Suprapubic skin (tissue), 4 donors: ENCODE data around the gene TBC1D22A. TPM values are rescaled to one million over a fixed set of nuclear protein-coding genes. Genes with fewer than 3 reads are reported as not detected.

Experiments used
- DNase-seq, 2 donors: peaks; one replicate each; pipeline ENCODE4 v3.0.0-alpha.2; 2019; ENCODE audit warnings: low spot score in 2 of 2
- H3K27ac ChIP-seq: fragments of 200-600 bp; sonication (generic); one replicate; pipeline ENCODE4 v1.5.1; 2019
- H3K27me3 ChIP-seq: fragments of 200-600 bp; sonication (generic); one replicate; pipeline ENCODE4 v1.5.1; 2019
- H3K36me3 ChIP-seq: fragments of 200-600 bp; sonication (generic); one replicate; pipeline ENCODE4 v1.5.1; 2019
- H3K4me1 ChIP-seq: fragments of 200-600 bp; sonication (generic); one replicate; pipeline ENCODE4 v1.5.1; 2019
- H3K4me3 ChIP-seq: fragments of 200-600 bp; sonication (generic); one replicate; pipeline ENCODE4 v1.5.1; 2019; ENCODE audit warnings: mild to moderate bottlenecking
- H3K9me3 ChIP-seq: fragments of 200-600 bp; sonication (generic); one replicate; pipeline ENCODE4 v1.5.1; 2019
- EP300 ChIP-seq: sonication (generic); formaldehyde crosslinking; IDR thresholded peaks from one replicate; pipeline ENCODE4 v1.6.1; 2017; ENCODE audit warnings: antibody characterized with exemption
- POLR2A ChIP-seq, 2 donors: fragments of 450-650 bp; IDR thresholded peaks; one replicate each; pipeline ENCODE4 v1.6.1; 2017; ENCODE audit warnings: antibody characterized with exemption in 2 of 2, mild to moderate bottlenecking in 2 of 2, moderate library complexity in 2 of 2
- POLR2AphosphoS5 ChIP-seq, 3 donors: sonication (generic); formaldehyde crosslinking; IDR thresholded peaks; one replicate each; pipeline ENCODE4 v1.6.1; 2017; ENCODE audit warnings: antibody characterized with exemption in 3 of 3
- WGBS: methylation state at CpG from one replicate; pipeline ENCODE4 v1.1.5; 2018; 5-methylcytosine and 5-hydroxymethylcytosine counted together
- total RNA-seq, 4 donors: library from RNA; depleted of rRNA; stranded (reverse); fragments of >200 nt; gene quantifications; one replicate each; pipeline ENCODE4 v1.1.0, GENCODE V29; 2016
- TF ChIP-seq, protein P1 (sequence below), 2 donors: fragments of 200-600 bp in 1 of 2; fragments of 450-650 bp in 1 of 2; sonication (generic) in 1 of 2; IDR thresholded peaks; one replicate each; pipeline ENCODE4 v1.5.1; 2016 to 2019; ENCODE audit warnings: antibody characterized with exemption in 2 of 2, mild to moderate bottlenecking in 1 of 2, moderate library complexity in 1 of 2

Gene TBC1D22A
- total RNA-seq, 4 donors from 2014 or later, result 24.8 to 43.2 (median 35.4) TPM

- WGBS, result 87% methylated on average over 3 of the region's 3 CpGs
- Histone ChIP-seq H3K27me3 (no peaks in the 10 kb centered on the region), H3K27ac (no peak overlapping the region), H3K4me1 (no peaks in the 10 kb centered on the region), H3K4me3 (no peak overlapping the region), H3K36me3 (no peaks in the 10 kb centered on the region), H3K9me3 (no peaks in the 10 kb centered on the region)
- TF ChIP-seq, protein P1, sequence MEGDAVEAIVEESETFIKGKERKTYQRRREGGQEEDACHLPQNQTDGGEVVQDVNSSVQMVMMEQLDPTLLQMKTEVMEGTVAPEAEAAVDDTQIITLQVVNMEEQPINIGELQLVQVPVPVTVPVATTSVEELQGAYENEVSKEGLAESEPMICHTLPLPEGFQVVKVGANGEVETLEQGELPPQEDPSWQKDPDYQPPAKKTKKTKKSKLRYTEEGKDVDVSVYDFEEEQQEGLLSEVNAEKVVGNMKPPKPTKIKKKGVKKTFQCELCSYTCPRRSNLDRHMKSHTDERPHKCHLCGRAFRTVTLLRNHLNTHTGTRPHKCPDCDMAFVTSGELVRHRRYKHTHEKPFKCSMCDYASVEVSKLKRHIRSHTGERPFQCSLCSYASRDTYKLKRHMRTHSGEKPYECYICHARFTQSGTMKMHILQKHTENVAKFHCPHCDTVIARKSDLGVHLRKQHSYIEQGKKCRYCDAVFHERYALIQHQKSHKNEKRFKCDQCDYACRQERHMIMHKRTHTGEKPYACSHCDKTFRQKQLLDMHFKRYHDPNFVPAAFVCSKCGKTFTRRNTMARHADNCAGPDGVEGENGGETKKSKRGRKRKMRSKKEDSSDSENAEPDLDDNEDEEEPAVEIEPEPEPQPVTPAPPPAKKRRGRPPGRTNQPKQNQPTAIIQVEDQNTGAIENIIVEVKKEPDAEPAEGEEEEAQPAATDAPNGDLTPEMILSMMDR (IDR thresholded peaks at IDR 0.05), result no peak
- TF ChIP-seq POLR2A (IDR thresholded peaks at IDR 0.05) (no peak), POLR2AphosphoS5 (IDR thresholded peaks at IDR 0.05) (no peak), EP300 (no peak)
- DNase-seq, result peak in 1 of 2 donors; percentile 9
Observed at GRCh38 chr22:47022075-47022473, 259.6 kb downstream of the TBC1D22A start.

DNA sequence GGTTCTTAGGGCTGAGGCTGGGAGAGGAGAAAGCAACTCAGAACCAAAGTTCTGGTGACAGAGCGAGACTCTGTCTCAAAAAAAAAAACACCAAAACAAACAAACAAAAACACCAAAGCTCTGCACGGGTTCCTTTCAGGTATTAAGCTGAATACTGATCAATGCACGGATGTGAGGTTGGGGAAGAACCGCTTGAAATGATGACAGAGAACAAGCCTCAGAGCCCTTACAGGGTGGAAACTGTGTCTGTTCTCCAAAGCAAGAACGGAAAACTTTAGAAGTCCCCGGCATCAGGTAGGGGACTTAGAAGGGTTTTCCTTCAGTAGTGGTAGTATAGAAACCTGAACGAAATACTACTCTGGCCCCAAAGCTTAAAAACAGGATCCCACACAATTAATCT, 260.0 kb downstream of the TBC1D22A start:
- Histone ChIP-seq H3K27ac (no peak overlapping the region), H3K9me3 (no peaks in the 10 kb centered on the region), H3K27me3 (no peaks in the 10 kb centered on the region), H3K36me3 (no peaks in the 10 kb centered on the region), H3K4me3 (no peak overlapping the region), H3K4me1 (no peaks in the 10 kb centered on the region)
- 98% methylated on average over 7 of the region's 7 CpGs for WGBS
- no peak for DNase-seq
- TF ChIP-seq POLR2A (IDR thresholded peaks at IDR 0.05) (no peak), POLR2AphosphoS5 (IDR thresholded peaks at IDR 0.05) (no peak), EP300 (no peak)
- TF ChIP-seq, protein P1 (IDR thresholded peaks at IDR 0.05), result no peak

- Histone ChIP-seq H3K9me3 (no peaks in the 10 kb centered on the region), H3K4me1 (no peaks in the 10 kb centered on the region), H3K27ac (no peak overlapping the region), H3K27me3 (no peaks in the 10 kb centered on the region), H3K4me3 (no peak overlapping the region), H3K36me3 (no peaks in the 10 kb centered on the region)
- 96% methylated on average over 13 of the region's 13 CpGs for WGBS
- TF ChIP-seq POLR2AphosphoS5 (IDR thresholded peaks at IDR 0.05), result no peak
- TF ChIP-seq EP300, result no peak
- TF ChIP-seq, protein P1 (IDR thresholded peaks at IDR 0.05), result no peak
- no peak for TF ChIP-seq POLR2A (IDR thresholded peaks at IDR 0.05)
- peak; percentile 19 to 50 for DNase-seq
Observed at GRCh38 chr22:47023871-47024270, 261.4 kb downstream of the TBC1D22A start.

- peak in 1 of 2 donors; percentile 45 for DNase-seq
- no peaks in the 10 kb centered on the region for H3K36me3 ChIP-seq
- no peaks in the 10 kb centered on the region for H3K27me3 ChIP-seq
- H3K4me3 ChIP-seq, result no peak overlapping the region
- WGBS, result 86% methylated on average over 9 of the region's 9 CpGs
- H3K9me3 ChIP-seq, result no peaks in the 10 kb centered on the region
- no peak for TF ChIP-seq EP300
- TF ChIP-seq, protein P1 (IDR thresholded peaks at IDR 0.05), result no peak
- no peak for TF ChIP-seq POLR2AphosphoS5 (IDR thresholded peaks at IDR 0.05)
- TF ChIP-seq POLR2A (IDR thresholded peaks at IDR 0.05), result no peak
- no peak overlapping the region for H3K27ac ChIP-seq
- H3K4me1 ChIP-seq, result peaks cover 35% of the 10 kb centered on the region
Observed at GRCh38 chr22:47027766-47028165, 265.3 kb downstream of the TBC1D22A start.

DNA sequence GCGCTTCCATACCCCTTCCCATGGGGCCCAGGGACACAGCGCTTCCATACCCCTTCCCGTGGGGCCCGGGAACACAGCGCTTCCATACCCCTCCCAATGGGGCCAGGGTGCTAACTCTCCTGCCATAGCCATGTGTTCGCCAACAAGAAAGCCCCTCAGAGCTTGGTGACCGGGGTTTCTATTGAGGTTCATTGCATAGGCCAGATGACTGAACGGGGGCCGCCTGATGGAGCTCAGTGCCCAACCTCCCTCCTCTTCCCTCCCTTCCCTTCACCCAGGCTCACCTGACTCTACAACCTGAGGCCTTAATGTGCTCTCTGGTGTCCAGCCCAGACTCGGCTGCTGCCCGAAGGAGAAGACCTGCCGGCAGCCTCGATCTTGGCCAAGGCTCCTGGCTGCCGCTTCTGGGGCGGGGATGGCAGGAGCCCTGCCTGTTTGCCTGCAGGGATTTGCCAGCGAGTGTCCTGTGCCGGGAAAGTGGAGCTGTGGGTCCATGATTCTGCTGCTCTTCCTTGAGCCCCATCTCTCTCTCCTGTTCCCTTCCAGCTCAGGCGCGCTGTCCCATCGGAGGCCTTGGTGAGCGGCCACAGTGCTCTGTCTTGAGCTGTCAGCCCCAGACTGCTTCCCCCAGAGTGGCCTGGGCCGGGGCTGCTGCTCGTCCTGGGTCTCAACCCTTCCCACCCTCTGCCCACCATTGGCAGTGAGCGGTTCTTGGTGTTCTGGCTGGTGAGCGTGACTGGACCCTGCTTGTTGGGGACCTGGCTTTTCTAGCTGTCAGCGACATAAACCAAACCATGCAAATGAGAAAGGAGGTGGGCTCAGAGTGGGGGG, 267.0 kb downstream of the TBC1D22A start:
- 79% methylated on average over 24 of the region's 26 CpGs for WGBS
- H3K27ac ChIP-seq, result peak overlapping the region; percentile 97
- no peaks in the 10 kb centered on the region for H3K36me3 ChIP-seq
- TF ChIP-seq EP300, result no peak
- no peak for TF ChIP-seq POLR2AphosphoS5 (IDR thresholded peaks at IDR 0.05)
- no peak for TF ChIP-seq POLR2A (IDR thresholded peaks at IDR 0.05)
- TF ChIP-seq, protein P1 (IDR thresholded peaks at IDR 0.05), result no peak
- no peak overlapping the region for H3K4me3 ChIP-seq
- H3K27me3 ChIP-seq, result no peaks in the 10 kb centered on the region
- peaks cover 51% of the 10 kb centered on the region for H3K4me1 ChIP-seq
- no peaks in the 10 kb centered on the region for H3K9me3 ChIP-seq
- peak in 1 of 2 donors; percentile 62 for DNase-seq
